Adipocyte (in vitro differentiated cells): ENCODE data around the gene RNF2.
A peak's percentile ranks its signal among the peaks of the same experiment; 100 is the strongest.

ENCODE experiments used
- DNase-seq: peaks from one replicate; pipeline ENCODE4 v3.0.0-alpha.2; 2015; ENCODE audit warnings: low read depth
- H3K27me3 ChIP-seq: replicated peaks from 2 replicates; pipeline ENCODE4 v1.7.0; 2013; ENCODE audit warnings: mild to moderate bottlenecking, low read length, moderate library complexity; ENCODE audit not compliant: control insufficient read depth, insufficient read depth
- H3K36me3 ChIP-seq: 2 replicates; pipeline ENCODE4 v1.7.0; 2013; ENCODE audit warnings: low read length, mild to moderate bottlenecking, moderate library complexity; ENCODE audit not compliant: control insufficient read depth, insufficient read depth, severe bottlenecking
- H3K4me1 ChIP-seq: 2 replicates; pipeline ENCODE4 v1.7.0; 2013; ENCODE audit warnings: mild to moderate bottlenecking, low read length, moderate library complexity; ENCODE audit not compliant: control insufficient read depth, insufficient read depth
- H3K4me3 ChIP-seq: 2 replicates; pipeline ENCODE4 v1.7.0; 2013; ENCODE audit warnings: mild to moderate bottlenecking, low read length, moderate library complexity
- H3K9ac ChIP-seq: 2 replicates; pipeline ENCODE4 v1.7.0; 2013; ENCODE audit warnings: mild to moderate bottlenecking, low read length, moderate library complexity
- H3K9me3 ChIP-seq: 2 replicates; pipeline ENCODE4 v1.7.0; 2013; ENCODE audit warnings: mild to moderate bottlenecking, low read length, moderate library complexity; ENCODE audit not compliant: control insufficient read depth

RNF2 gene

GRCh38 chr1:185033686-185034085 is 11.7 kb upstream of the RNF2 start:
- Histone ChIP-seq H3K27me3 (no peaks in the 10 kb centered on the region), H3K4me1 (no peaks in the 10 kb centered on the region), H3K4me3 (no peak overlapping the region), H3K36me3 (no peaks in the 10 kb centered on the region), H3K9me3 (peaks cover 3% of the 10 kb centered on the region), H3K9ac (no peak overlapping the region)
- DNase-seq = peak; percentile 20

GRCh38 chr1:185035258-185035657 is 10.1 kb upstream of the RNF2 start:
- Histone ChIP-seq H3K9ac (no peak overlapping the region), H3K9me3 (no peaks in the 10 kb centered on the region), H3K4me1 (no peaks in the 10 kb centered on the region), H3K27me3 (no peaks in the 10 kb centered on the region), H3K4me3 (no peak overlapping the region), H3K36me3 (no peaks in the 10 kb centered on the region)
- DNase-seq = no peak

GRCh38 chr1:185038813-185039376 is 6.5 kb upstream of the RNF2 start:
- no peaks in the 10 kb centered on the region for H3K4me1 ChIP-seq
- no peak overlapping the region for H3K4me3 ChIP-seq
- no peaks in the 10 kb centered on the region for H3K36me3 ChIP-seq
- no peaks in the 10 kb centered on the region for H3K9me3 ChIP-seq
- no peaks in the 10 kb centered on the region for H3K27me3 ChIP-seq
- DNase-seq = no peak
- H3K9ac ChIP-seq = no peak overlapping the region

GRCh38 chr1:185039726-185040407 is 5.5 kb upstream of the RNF2 start:
- no peak for DNase-seq

GRCh38 chr1:185040408-185040735 is 5.0 kb upstream of the RNF2 start:
- Histone ChIP-seq H3K36me3 (no peaks in the 10 kb centered on the region), H3K27me3 (no peaks in the 10 kb centered on the region), H3K4me1 (no peaks in the 10 kb centered on the region), H3K9me3 (no peaks in the 10 kb centered on the region), H3K4me3 (no peak overlapping the region), H3K9ac (no peak overlapping the region)
- no peak for DNase-seq

More at GRCh38 chr1:185039726-185040407, 5.5 kb upstream of the RNF2 start:
- no peaks in the 10 kb centered on the region for H3K36me3 ChIP-seq
- no peaks in the 10 kb centered on the region for H3K9me3 ChIP-seq
- no peak overlapping the region for H3K4me3 ChIP-seq
- H3K4me1 ChIP-seq = no peaks in the 10 kb centered on the region
- H3K27me3 ChIP-seq = no peaks in the 10 kb centered on the region
- H3K9ac ChIP-seq = no peak overlapping the region

GRCh38 chr1:185041742-185042141 is 3.6 kb upstream of the RNF2 start:
- no peak overlapping the region for H3K4me3 ChIP-seq
- no peak for DNase-seq
- no peaks in the 10 kb centered on the region for H3K27me3 ChIP-seq
- H3K9ac ChIP-seq = no peak overlapping the region
- no peaks in the 10 kb centered on the region for H3K9me3 ChIP-seq
- H3K4me1 ChIP-seq = peaks cover 3% of the 10 kb centered on the region
- H3K36me3 ChIP-seq = no peaks in the 10 kb centered on the region

- Histone ChIP-seq H3K9ac (no peak overlapping the region), H3K4me3 (no peak overlapping the region), H3K9me3 (no peaks in the 10 kb centered on the region), H3K27me3 (no peaks in the 10 kb centered on the region), H3K4me1 (peaks cover 13% of the 10 kb centered on the region), H3K36me3 (no peaks in the 10 kb centered on the region)
- DNase-seq = no peak
Observed at GRCh38 chr1:185042737-185043136, 2.6 kb upstream of the RNF2 start.

GRCh38 chr1:185044387-185044786 is 971 bp upstream of the RNF2 start:
- H3K9me3 ChIP-seq = no peaks in the 10 kb centered on the region
- no peak overlapping the region for H3K9ac ChIP-seq
- peaks cover 18% of the 10 kb centered on the region for H3K4me1 ChIP-seq
- H3K36me3 ChIP-seq = no peaks in the 10 kb centered on the region
- H3K27me3 ChIP-seq = no peaks in the 10 kb centered on the region
- no peak for DNase-seq
- H3K4me3 ChIP-seq = peak overlapping the region; percentile 89

- H3K4me1 ChIP-seq = peaks cover 18% of the 10 kb centered on the region
- no peaks in the 10 kb centered on the region for H3K9me3 ChIP-seq
- H3K4me3 ChIP-seq = peak overlapping the region; percentile 89
- H3K27me3 ChIP-seq = no peaks in the 10 kb centered on the region
- no peaks in the 10 kb centered on the region for H3K36me3 ChIP-seq
- peak overlapping the region; percentile 91 for H3K9ac ChIP-seq
- DNase-seq = peak; percentile 78
Observed at GRCh38 chr1:185045814-185046492, 595 bp downstream of the RNF2 start.

- Histone ChIP-seq H3K4me3 (peak overlapping the region; percentile 89), H3K27me3 (no peaks in the 10 kb centered on the region), H3K9ac (peak overlapping the region; percentile 91), H3K4me1 (peaks cover 18% of the 10 kb centered on the region), H3K9me3 (no peaks in the 10 kb centered on the region), H3K36me3 (no peaks in the 10 kb centered on the region)
- DNase-seq = peak; percentile 16
Observed at GRCh38 chr1:185046668-185047067, 1.3 kb downstream of the RNF2 start.

GRCh38 chr1:185049670-185050069 is 4.3 kb downstream of the RNF2 start:
- Histone ChIP-seq H3K4me1 (peaks cover 18% of the 10 kb centered on the region), H3K4me3 (no peak overlapping the region), H3K27me3 (no peaks in the 10 kb centered on the region), H3K9ac (no peak overlapping the region), H3K36me3 (no peaks in the 10 kb centered on the region), H3K9me3 (no peaks in the 10 kb centered on the region)
- no peak for DNase-seq
